ENCODE data around the gene INF2. TPM values are rescaled to one million over a fixed set of nuclear protein-coding genes. Genes with fewer than 3 reads are reported as not detected.

Gene INF2
- total RNA-seq, 1 donor from 2014 or later, result 7.8 TPM

DNA sequence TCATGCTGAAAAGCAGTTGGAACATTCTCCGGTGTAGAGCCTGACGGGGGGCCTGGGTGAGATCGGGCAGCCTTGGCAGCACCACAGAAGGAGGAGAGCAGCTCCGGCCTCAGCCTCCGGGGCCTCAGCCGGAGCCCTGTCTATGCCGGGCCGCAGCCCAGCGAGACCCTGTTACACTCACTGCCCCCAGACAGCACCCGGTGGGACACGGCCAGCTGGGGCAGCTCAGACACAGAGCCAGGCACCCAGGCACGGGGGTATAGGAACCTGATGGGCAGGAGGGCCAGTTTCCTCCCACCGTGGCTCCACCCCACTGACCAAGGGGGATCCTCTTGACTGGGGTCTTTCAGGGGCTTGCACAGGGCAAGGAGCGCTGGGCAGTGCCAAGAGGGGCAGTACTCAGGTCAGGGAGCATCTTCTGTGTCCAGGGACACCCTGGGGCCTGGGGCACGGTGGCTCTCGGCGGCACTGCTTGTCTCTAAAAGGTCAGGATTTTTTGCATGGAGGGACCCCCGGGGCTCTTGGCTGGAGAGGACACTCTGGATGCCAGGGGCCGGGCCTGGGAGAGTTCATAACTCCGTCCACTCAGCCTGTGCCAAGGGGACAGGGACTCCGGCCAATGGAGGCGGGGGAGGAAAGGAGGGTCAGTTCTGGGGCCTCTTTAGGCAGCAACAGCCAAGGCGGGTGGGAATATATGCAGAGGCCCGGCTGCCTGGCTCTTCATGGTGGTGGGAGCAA is 9.4 kb downstream of the INF2 start:
- H3K27ac Mint-ChIP-seq, result peak overlapping the region; percentile 63
- no peak overlapping the region for H3K4me3 Mint-ChIP-seq
- H3K4me1 ChIP-seq, result peaks cover 17% of the 10 kb centered on the region
- H3K36me3 Mint-ChIP-seq, result no peaks in the 10 kb centered on the region
- peaks cover 4% of the 10 kb centered on the region for H3K27me3 Mint-ChIP-seq (ENCODE audit: insufficient read depth, low read depth)
- no peaks in the 10 kb centered on the region for H3K36me3 ChIP-seq
- no peaks in the 10 kb centered on the region for H3F3A ChIP-seq (ENCODE audit: low read depth)
- no peak overlapping the region for H3K4me3 ChIP-seq
- H3K4me2 ChIP-seq, result no peak overlapping the region
- H3K9me3 ChIP-seq (ENCODE audit: low read depth), result no peaks in the 10 kb centered on the region
- H3K27ac ChIP-seq, result no peak overlapping the region
- no peaks in the 10 kb centered on the region for H3K27me3 ChIP-seq
- no peak for DNase-seq (ENCODE audit: low spot score)
- H2AFZ ChIP-seq (replicated peaks), result no peak overlapping the region
- no peaks in the 10 kb centered on the region for H3K9me3 Mint-ChIP-seq
- peaks cover 18% of the 10 kb centered on the region for H4K20me1 ChIP-seq (ENCODE audit: low read depth)
- TF ChIP-seq EZH2 (IDR thresholded peaks at IDR 0.05) (no peak), EZH2phosphoT487 (IDR thresholded peaks at IDR 0.05) (no peak)
- TF ChIP-seq, protein P1, sequence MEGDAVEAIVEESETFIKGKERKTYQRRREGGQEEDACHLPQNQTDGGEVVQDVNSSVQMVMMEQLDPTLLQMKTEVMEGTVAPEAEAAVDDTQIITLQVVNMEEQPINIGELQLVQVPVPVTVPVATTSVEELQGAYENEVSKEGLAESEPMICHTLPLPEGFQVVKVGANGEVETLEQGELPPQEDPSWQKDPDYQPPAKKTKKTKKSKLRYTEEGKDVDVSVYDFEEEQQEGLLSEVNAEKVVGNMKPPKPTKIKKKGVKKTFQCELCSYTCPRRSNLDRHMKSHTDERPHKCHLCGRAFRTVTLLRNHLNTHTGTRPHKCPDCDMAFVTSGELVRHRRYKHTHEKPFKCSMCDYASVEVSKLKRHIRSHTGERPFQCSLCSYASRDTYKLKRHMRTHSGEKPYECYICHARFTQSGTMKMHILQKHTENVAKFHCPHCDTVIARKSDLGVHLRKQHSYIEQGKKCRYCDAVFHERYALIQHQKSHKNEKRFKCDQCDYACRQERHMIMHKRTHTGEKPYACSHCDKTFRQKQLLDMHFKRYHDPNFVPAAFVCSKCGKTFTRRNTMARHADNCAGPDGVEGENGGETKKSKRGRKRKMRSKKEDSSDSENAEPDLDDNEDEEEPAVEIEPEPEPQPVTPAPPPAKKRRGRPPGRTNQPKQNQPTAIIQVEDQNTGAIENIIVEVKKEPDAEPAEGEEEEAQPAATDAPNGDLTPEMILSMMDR (IDR thresholded peaks at IDR 0.05), result no peak
- H3K4me1 Mint-ChIP-seq, result peaks cover 24% of the 10 kb centered on the region
- H3K79me2 ChIP-seq (ENCODE audit: low read depth), result peaks cover 3% of the 10 kb centered on the region
- no peak overlapping the region for H3K9ac ChIP-seq

DNA sequence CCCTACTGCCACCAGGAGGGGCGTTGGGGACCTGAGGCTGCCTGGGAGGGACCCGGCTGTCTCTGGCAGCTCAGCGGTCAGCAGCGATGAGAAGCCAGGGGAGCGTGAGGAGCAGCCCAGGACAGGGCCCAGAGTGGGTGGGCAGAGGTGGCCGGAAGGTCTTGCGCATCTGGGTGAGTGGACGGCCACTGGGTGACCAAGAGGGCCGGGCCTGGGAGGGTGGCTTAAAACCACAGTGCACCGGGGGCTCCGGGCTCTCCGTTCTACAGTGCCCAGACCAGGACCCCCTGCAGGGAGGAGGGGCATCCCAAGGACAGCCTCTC is 10.0 kb downstream of the INF2 start:
- Mint-ChIP-seq H3K4me3 (no peak overlapping the region), H3K4me1 (peaks cover 21% of the 10 kb centered on the region), H3K9me3 (peaks cover 3% of the 10 kb centered on the region), H3K36me3 (peaks cover 4% of the 10 kb centered on the region), H3K27ac (no peak overlapping the region), H3K27me3 (ENCODE audit: insufficient read depth, low read depth) (peaks cover 5% of the 10 kb centered on the region)
- TF ChIP-seq, protein P1 (IDR thresholded peaks at IDR 0.05), result no peak
- TF ChIP-seq EZH2phosphoT487 (IDR thresholded peaks at IDR 0.05) (no peak), EZH2 (IDR thresholded peaks at IDR 0.05) (no peak)
- no peak for DNase-seq (ENCODE audit: low spot score)
- Histone ChIP-seq H3K27ac (no peak overlapping the region), H3K79me2 (ENCODE audit: low read depth) (peaks cover under 1% of the 10 kb centered on the region), H3K9me3 (ENCODE audit: low read depth) (no peaks in the 10 kb centered on the region), H3K36me3 (no peaks in the 10 kb centered on the region), H3K4me2 (no peak overlapping the region), H3K4me3 (no peak overlapping the region), H3K9ac (no peak overlapping the region), H2AFZ (replicated peaks) (no peak overlapping the region), H3K4me1 (peaks cover 15% of the 10 kb centered on the region), H3K27me3 (no peaks in the 10 kb centered on the region), H4K20me1 (ENCODE audit: low read depth) (peaks cover 15% of the 10 kb centered on the region), H3F3A (ENCODE audit: low read depth) (no peaks in the 10 kb centered on the region)

DNA sequence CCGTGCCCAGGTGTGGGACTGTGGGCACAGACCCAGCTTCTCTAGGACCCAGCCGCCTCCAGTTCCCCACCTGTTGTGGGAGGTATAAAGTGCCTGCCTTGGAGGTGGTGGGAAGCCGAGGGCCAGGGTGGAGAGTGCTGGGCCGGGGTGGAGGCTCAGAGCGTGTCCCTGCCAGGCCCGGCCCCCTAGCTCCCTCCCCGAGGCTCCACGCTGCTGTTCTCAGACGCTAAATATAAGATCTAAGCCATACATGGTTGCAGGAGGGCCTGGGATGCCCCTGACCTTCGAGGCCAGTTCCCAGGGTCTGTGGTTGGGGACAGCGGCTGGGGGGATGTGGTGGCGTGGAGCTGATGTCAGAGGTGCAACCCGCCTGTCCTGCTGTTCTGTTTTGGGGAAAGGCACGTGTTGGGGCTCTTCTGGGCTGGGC is 10.8 kb downstream of the INF2 start:
- H3K4me2 ChIP-seq, result no peak overlapping the region
- no peaks in the 10 kb centered on the region for H3K9me3 ChIP-seq (ENCODE audit: low read depth)
- H3K9me3 Mint-ChIP-seq, result peaks cover 3% of the 10 kb centered on the region
- peaks cover 6% of the 10 kb centered on the region for H3K4me1 ChIP-seq
- peaks cover 15% of the 10 kb centered on the region for H4K20me1 ChIP-seq (ENCODE audit: low read depth)
- TF ChIP-seq, protein P1 (IDR thresholded peaks at IDR 0.05), result no peak
- no peak for TF ChIP-seq EZH2phosphoT487 (IDR thresholded peaks at IDR 0.05)
- no peak for TF ChIP-seq EZH2 (IDR thresholded peaks at IDR 0.05)
- no peak overlapping the region for H3K4me3 ChIP-seq
- no peaks in the 10 kb centered on the region for H3K27me3 ChIP-seq
- H3K27me3 Mint-ChIP-seq (ENCODE audit: insufficient read depth, low read depth), result peaks cover 5% of the 10 kb centered on the region
- H3K27ac Mint-ChIP-seq, result no peak overlapping the region
- peaks cover 19% of the 10 kb centered on the region for H3K4me1 Mint-ChIP-seq
- H3K36me3 Mint-ChIP-seq, result peaks cover 4% of the 10 kb centered on the region
- no peak overlapping the region for H2AFZ ChIP-seq (replicated peaks)
- H3K79me2 ChIP-seq (ENCODE audit: low read depth), result no peaks in the 10 kb centered on the region
- H3K9ac ChIP-seq, result no peak overlapping the region
- no peaks in the 10 kb centered on the region for H3K36me3 ChIP-seq
- H3K4me3 Mint-ChIP-seq, result no peak overlapping the region
- DNase-seq (ENCODE audit: low spot score), result no peak
- H3F3A ChIP-seq (ENCODE audit: low read depth), result no peaks in the 10 kb centered on the region
- H3K27ac ChIP-seq, result no peak overlapping the region

Measured in neural progenitor cell (in vitro differentiated cells).